Transverse colon (tissue), 4 donors: ENCODE data around the gene MAPKAP1.

Experiments
- EP300 ChIP-seq: sonication (generic); formaldehyde crosslinking; IDR thresholded peaks from one replicate; pipeline ENCODE4 v1.6.1; 2017; ENCODE audit warnings: antibody characterized with exemption, low read depth
- POLR2AphosphoS5 ChIP-seq, 3 donors: sonication (generic); formaldehyde crosslinking; IDR thresholded peaks; one replicate each; pipeline ENCODE4 v1.6.1; 2016; ENCODE audit warnings: antibody characterized with exemption in 3 of 3
- TF ChIP-seq, protein P1 (sequence below), 5 experiments: fragments of 200-600 bp in 3 of 5; fragments of 450-650 bp in 2 of 5; sonication (generic) in 3 of 5; IDR thresholded peaks; 1 replicate in 2 of 5; 2 replicates in 3 of 5; pipeline ENCODE4 v1.5.1; 2016 to 2017; ENCODE audit warnings: antibody characterized with exemption in 5 of 5, inconsistent platforms in 3 of 5, mild to moderate bottlenecking in 2 of 5, moderate library complexity in 1 of 5

- TF ChIP-seq, protein P1, sequence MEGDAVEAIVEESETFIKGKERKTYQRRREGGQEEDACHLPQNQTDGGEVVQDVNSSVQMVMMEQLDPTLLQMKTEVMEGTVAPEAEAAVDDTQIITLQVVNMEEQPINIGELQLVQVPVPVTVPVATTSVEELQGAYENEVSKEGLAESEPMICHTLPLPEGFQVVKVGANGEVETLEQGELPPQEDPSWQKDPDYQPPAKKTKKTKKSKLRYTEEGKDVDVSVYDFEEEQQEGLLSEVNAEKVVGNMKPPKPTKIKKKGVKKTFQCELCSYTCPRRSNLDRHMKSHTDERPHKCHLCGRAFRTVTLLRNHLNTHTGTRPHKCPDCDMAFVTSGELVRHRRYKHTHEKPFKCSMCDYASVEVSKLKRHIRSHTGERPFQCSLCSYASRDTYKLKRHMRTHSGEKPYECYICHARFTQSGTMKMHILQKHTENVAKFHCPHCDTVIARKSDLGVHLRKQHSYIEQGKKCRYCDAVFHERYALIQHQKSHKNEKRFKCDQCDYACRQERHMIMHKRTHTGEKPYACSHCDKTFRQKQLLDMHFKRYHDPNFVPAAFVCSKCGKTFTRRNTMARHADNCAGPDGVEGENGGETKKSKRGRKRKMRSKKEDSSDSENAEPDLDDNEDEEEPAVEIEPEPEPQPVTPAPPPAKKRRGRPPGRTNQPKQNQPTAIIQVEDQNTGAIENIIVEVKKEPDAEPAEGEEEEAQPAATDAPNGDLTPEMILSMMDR (IDR thresholded peaks at IDR 0.05), result no peak
- TF ChIP-seq POLR2AphosphoS5 (IDR thresholded peaks at IDR 0.05), result no peak
- TF ChIP-seq EP300, result no peak
Measured at GRCh38 chr9:125406810-125407087, 300.3 kb downstream of the MAPKAP1 start.
